Measurements from ENCODE around the gene C1QTNF7.

C1QTNF7 gene

DNA sequence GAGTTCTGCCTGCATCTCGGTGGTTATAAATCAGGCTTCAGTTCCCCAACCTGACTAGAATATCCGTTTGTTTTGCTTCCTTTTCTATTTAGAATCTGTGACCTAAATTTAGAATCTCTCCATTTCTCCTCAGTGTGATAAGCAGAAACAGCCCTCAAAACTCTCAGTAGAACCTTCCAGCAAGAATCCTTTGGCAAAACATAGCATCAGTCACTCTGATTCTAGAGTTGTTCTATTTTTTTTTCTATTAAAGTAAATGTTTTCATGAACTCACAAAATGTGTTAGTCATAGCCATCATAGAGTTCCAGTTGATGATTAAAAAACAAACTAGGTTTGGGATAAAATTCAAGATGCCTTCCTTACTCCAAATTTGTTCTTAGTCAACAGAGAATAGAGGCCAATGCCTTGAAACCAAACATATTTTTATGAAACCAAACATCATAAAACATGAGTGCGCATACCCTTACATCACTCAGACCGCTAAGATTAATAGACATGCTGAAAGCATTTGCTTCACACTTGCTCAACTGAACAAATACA, 13.2 kb upstream of the C1QTNF7 start:
- DNase-seq: no peak

DNA sequence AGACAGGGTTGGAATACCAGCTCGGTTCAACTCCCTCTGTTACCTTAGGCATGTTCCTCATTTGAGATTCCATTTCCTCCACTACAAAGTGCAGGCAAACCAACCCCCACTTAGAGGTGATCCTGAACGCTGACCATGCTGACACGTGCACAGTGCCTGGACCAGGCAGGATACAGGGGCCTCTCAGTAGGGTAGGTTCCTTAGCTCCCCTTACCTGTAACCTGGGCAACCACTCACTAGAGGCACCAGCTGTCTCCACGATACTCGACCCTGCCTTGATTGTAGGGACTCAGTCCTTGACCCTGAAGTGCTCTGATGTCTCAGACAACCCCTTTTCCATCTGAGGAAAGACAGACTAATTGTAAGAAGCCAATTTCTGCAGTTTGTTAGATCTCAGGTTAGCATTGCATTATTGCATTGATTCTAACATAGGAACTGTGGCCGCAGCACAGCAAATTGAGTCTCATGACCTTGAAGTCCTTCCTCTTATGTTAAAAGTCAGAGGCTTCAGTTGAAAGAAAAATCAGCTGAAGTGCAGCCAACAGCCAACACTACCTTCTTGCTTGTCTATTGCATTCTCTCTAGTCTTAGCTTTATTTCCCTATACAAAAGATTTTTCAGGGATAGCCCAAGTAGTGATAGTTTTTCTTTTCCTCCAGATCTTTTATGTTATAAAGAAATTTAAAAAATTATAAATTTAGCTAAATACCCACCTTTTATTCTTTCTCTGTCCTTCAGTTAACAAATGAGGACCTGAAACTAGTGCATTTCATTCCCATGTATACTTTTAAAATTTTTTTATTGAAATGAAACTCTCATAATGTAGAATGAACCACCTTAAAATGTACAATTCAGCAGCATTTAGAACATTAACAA, 11.2 kb upstream of the C1QTNF7 start:
- DNase-seq: no peak

DNA sequence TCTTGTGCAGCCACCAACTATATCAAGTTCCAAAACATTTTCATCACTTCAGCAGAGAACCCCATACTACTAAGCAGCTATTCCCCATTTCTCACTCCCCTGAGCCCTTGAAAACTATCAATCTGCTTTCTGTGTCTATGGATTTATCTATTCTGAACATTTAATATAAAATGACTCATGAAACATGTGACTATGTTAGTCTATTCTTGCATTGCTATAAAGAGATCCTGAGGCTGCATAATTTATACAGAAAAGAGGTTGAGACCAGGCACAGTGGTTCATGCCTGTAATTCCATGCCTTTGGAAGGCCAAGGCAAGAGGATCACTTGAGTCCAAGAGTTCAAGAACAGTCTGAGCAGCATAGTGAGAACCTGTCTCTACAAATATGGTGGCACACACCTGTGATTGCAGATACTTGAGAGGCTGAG, 10.6 kb upstream of the C1QTNF7 start:
- no peak for DNase-seq

DNA sequence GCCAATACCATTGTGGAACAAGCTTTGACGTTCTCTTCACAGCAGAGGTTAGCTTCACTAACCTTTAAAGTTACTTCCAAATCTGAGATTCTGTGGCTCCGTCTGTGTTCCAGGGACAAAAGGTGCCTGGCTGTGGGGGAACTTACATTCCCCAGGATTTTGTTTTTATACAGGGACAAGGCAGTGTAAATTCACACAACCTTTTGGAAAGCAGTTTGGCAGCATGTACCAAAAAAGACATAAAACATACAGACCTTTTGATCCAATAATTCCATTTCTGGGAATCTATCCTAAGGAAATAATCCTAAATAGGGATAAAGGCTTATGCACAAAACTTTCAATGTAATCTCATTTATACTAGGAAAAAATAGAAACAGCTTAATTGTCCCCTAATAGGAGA, 8.9 kb upstream of the C1QTNF7 start:
- no peak for DNase-seq

DNA sequence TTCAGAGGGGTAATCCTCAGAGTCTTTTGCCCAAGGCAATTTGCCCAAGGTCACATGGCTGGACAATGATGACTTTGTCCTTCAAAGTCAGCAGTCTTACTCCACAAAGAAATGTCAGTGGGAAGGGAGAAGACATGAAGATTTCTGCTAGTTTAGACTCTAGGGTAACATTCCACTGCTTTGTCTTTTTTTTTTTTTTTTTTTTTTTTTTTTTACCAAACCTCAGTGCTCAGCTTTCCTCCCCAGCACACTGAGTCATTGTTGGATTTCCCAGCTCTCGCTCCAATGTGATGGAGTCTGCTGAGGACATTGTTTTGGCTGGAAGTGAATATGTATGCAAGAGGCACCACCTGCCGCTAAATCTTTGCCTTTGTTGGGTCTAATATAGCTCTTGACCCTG, 7.2 kb upstream of the C1QTNF7 start:
- DNase-seq: no peak

DNA sequence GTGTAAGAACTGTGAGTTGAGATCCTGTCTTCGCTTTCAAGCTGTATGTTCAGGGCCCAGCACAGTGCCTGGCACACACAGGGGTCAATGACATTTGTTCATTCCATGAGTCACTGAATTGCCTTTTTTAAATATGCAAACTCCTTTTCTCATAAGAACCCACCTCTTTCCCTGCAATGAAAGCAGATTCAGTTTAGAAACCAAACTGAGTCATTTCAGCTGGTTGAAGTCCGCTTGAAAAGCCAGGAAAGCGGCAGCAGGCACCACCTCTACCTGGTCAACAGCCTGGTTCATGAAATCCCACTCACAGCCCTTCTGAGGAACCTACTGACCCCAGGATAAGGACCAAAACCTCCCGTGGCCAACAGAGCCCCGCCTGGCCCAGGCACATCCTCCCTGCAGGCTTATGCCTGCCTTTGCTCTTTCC, 4.5 kb upstream of the C1QTNF7 start:
- DNase-seq: no peak

DNA sequence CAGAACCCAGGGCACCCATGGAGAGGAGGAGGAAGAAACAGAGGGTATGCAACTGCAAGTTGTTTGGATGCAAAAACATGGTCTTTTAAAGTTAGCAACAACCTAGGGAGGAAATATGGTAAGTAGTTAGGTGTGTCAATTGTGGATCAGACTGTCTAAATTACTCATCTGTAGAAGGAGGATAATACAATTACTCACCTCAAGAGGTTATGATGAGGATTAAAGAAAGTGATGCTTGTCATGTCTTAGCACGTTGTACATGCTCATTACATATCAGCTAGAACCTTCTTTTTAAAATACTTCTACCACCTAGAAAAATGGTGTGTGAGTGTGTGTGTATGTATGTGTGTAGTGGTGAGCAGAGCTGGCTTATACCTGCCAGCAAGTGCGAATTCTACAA, 2.3 kb upstream of the C1QTNF7 start:
- DNase-seq: no peak

DNA sequence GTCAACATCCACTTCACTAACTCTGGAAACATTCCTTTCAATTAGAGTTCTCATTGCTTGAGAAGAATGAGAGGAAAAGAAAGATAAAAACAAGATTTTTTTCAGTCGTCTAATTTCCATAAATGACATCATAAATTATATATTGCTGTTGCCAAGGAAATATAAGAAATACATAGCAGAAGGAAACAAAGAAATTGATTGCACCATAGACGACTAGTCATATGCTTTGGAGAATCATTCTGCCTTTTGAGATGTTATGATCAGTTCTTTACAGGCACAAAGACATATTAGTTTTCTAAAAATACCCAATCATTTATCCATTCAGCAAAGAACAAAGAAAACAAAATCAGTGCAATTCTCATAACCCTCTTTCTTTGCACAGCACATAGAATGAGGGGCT, 672 bp upstream of the C1QTNF7 start:
- no peak for DNase-seq

DNA sequence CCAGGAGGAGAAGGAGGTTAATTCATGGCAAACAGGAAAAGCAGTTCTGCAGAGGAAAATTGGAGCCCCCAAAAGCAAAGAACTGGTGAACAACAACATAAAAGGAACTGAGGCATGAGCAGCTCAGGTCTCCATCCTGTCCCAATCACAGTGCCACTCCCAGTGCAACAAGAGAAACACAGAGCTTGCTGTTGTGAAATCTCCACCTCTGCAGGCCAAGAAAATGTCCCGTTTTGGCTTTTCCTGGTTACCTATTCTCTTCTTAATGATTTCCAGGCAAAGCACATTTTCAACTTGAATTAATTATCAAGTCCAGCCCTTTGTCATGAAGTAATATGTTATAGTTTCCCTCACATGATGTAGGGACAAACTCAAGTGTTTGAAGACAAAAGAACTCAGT, 778 bp downstream of the C1QTNF7 start:
- no peak for DNase-seq

DNA sequence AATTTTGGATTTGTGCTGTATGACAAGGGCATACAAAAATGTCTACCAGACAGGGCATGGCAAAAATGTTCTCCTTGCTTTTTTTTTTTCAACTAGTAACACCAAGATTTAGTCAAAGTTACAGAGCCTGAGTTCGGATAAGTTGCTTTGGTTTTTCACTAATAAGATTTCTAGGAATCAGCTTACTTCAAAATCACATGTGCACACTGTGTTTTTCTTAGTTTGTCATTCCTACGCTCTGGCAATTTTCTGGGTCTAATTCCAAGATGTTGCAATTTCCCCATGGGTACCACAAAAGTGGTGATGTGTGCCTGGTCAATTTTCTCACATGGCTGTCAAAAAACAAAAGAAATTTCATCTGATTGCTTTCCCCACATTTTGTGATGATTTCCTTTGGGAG, 6.3 kb downstream of the C1QTNF7 start:
- no peak for DNase-seq

DNA sequence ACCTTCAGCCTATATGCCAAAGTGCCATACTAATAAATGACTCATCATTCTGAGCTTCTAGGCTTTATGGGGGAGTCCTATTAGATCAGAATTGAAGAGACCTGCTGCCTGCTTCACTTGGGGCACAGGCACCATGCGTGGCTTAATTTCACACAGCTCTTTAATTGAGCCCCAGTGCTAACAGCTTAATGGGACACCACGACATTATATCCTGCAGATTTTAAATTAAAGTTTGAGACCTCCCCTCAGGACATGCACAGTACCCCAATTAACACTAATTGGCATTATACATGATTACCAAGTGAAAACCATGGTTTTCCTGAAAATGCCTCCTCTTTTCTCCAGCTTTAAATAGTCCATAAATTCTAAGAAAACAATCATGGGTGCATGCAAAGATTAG, 6.8 kb downstream of the C1QTNF7 start:
- DNase-seq: no peak

DNA sequence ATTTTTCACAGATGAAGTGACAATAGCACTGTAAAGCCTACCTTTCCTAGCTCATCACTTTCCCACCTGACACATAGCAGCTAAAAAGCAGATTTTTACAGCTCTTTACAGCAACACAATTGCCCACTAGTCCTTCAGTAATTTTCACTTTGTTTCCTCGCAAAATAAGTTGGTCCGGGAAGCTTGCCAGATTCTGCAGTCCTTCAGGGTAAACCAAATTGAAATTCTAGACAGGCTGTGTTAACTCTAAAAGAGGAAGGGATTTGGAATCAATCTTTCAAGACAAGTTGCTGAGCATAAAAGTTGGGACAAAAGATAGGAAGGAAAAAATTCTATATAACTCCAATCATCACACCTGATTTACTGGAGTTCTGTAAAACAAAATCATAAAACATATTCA, 8.7 kb downstream of the C1QTNF7 start:
- no peak for DNase-seq

DNA sequence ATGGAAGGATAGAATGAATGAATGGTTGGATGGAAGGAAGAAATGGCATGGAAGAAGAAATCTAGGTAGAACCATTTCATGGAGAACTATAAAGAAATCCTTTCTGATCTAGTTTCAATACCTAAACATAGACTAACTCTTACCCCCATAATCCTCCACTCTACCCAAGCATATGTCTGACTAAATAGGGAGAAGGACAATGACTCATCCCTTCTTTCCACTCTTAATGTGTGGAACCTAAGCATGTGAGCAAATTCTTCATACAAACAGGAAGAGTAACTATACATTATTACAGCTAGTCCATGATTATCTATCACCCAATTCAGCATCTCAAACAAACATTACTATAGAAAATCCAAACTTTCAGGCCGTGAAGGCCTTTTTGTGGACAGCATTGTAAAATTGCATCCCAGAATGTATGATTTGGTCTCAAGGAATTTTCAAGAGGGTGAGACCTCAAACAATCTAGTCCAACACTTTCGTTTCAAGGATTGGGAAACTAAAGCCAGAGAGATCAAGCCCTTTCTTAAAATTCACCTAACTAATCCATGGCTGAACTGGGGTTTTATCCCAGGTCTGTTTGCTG, 11.2 kb downstream of the C1QTNF7 start:
- no peak for DNase-seq

DNA sequence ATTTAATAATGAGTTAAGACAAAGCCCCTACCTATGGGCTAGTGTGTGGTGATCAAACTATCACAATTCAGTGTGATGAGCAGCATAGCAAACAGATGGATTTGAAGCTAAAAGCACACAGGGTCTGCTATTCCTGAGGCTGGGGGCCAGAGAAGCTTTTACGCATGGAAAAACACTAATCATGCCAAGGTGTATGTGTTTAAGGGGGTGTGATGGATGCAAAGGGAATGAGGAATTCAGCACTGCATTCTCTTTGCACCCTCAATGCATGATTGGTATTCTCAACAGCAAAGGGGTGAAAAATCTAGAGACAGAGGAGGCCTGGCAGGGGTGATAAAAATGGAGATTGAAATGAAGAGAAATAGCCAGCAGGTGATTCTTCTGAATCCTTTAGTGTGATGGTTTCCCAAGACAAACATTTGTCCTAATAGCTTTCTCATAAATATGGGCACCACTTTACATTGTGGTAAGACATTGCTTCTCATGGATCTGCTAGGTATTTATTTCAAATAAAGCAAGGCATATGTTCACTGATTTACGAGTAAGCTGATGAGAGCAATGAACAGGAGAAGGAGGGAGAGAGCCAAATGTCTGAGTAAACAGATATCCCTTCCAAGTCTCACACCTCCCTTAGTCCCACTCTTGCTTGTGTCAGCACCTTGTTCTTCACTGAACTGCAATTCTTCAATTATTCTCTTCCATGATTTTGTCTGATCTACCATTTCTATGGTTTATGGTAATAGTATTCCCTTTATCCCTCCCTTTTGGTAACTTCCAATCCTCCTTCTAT, 15.7 kb downstream of the C1QTNF7 start:
- DNase-seq: no peak

DNA sequence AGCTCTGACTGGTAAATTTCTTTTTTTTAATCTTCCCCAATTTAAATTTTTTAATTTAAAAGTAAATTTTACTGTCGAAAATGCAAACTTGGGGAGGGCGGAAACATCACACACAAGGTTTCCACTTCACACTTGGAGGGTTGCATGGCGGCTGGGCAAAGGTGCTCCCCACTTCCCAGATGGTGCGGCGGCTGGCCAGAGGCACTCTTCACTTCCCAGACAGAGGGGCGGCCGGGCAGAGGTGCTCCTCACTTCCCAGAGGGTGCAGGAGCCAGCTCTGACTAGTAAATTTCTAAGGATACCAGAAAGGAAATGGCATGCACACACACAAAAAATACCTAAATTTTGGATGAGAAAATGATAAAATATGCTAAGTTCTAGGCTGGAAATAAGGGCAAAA, 16.4 kb downstream of the C1QTNF7 start:
- no peak for DNase-seq

DNA sequence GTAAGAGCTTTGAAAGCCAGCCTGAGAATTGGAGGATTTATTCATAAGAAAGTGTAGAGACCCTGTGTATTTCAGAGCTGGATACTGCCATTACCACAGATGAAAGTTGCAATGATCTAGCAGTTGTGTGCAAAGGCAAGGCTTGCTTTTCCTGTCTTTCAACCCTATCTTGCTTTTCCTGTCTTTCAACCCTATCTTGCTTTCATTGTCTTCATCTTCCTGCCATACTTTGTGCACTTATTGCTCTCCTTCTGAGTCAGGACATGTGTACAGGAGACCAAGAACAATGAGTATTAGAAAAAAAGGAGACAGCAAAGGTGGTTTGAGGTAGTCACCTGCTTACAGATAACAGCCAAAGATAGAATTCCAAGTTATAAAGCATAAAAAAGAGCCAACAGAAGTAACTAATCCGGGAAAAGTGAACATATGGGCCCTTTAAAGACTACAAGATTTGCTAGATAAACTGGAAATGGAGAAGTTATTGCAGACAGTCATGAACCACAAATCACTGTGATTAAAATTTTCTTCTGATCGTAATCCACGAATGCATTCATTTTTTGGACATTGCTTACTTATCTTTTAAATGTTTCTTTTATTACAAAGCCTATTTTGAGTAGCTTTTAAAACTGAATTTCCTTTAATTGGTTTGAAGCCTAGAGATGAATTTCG, 17.2 kb downstream of the C1QTNF7 start:
- DNase-seq: no peak

DNA sequence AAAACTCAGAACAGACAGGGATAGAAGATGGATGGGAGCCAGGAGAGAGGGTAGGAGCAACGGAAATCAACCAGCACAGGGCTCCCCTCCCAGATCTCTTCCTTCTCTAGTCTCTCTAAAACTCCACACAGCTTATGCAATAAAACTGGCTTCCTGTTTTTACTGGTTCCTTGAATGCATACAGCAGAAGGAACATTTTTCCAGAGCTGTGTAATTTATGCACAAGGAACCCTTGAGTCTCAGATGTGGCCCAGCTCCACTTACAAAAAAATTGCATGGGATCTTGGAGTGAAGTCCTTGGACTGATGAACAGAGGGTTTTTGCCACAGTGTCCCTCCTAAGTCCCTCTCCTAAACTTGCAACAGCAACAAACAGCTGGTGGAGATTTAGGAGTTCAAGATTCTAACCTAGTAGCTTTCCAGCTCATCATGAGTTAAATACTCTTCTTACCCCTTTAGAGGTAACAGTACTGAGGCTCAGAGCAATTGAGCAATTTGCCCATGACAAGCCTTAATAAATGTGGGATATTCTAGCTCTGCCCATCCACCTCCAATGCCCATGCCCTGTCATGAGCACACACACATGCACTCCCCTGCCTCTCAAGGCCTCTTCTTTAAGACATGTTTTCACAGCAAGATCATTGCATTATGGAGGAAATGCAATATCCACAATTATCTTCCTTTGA, 23.5 kb downstream of the C1QTNF7 start:
- DNase-seq: no peak

DNA sequence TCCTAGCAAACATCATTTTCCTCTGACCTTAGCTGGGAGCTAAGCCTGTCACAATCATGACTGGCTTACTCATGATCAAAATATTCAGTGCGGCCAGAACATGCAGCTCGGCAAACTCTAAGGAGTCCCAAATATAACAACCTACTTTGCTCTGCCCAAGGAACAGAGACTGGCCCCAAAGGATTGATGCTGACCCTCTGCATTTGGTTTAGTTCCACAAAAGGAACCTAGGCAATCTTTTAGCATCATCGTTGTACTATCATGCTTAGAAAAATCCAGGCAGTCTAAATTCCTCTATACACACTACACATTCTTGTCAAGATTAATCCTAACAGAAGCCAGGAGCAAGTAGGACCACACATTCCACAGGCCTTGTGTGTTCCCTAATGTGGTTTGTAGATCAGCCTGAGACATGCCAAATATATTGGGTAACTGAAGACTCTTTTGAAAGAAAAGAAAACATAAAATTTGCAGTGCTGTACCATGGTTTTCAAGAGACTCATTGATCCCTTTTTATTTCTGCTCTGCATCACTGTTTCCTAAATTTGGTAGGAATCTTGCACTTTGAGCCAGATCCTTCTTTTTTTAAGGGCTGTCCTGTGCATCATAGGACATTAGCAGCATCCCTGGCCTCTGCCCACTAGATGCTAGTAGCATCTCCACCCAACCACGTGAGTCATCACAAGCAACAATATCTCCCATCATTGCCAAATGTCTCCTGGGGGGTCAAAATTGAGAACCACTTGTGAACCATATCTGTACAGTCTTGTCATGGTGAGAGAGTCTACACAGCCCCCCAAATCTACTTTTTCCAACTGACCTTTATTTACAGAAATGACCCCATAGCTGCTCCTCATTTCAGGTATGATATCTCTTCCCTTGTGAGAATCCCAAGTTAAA, 24.3 kb downstream of the C1QTNF7 start:
- no peak for DNase-seq

DNA sequence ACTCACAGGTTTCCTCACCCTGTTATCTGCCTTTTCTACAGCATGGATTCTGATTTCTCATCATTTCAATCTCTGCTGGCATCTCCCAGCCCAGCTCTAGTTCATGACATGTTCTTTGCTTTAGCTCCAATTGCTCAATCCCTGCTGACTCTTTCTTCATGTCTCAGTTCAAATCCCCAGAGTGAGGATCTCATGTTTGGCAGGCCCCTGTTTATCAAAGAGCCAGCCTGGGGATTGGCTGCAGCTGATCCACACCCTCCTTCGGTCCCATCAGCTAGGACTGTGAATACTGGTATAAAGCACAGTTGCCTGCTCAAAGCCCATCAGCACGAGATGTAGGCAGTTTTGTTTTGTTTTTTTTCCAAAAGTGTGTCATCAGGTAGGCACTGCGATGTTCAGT, 27.5 kb downstream of the C1QTNF7 start:
- DNase-seq: no peak

DNA sequence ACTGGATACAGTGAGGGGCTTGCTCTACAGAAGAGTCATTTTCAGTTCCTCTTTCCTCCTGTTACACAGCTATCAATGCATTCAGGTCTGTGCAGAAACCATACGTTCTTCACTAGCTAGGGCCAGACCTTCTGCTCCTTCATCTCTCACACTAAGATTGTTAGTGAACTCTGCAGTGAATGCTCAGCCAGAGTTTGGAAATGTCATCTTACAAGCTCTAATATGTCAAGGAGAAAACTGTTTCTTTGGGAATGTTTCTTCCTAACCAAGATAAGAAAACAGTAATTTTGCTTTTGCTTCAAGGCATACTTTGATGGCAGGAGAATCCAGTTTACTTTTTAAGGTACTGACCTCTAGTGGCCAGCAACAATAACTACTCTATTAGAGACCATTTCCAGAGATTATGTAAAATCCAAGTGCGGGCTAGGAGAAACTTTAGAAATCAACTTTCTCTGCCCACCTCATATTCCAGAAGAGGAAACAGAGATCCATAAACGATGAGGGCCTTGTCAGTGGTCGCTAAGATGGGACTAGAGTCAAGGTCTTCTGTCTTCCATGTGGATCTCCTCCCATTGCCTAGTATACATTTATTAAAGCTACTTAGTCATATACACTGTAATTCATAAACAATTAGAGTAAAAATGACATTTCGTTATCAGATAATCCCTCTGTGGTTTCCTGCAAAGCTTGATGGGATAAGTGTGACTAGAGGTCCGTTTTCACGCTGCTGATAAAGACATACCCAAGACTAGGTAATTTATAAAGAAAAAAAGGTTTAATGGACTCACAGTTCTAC, 29.8 kb downstream of the C1QTNF7 start:
- no peak for DNase-seq

Data from activated T-cell treated with anti-CD3 and anti-CD28 coated beads, Interleukin-2, amount 50 U/mL, for 1 hour (primary cell).